SK-N-SH treated with all-trans-retinoic acid at 6 μM for 48 hours (cell line): Measurements from ENCODE around the gene SLC27A5.

Source experiments
- ARNTL ChIP-seq: fragments of 450-650 bp; formaldehyde crosslinking; IDR thresholded peaks from 2 replicates; pipeline ENCODE4 v1.5.0; 2020; ENCODE audit warnings: low read depth, mild to moderate bottlenecking, moderate library complexity, borderline replicate concordance
- CSRNP3 ChIP-seq: fragments of 250-450 bp; sonication (Bioruptor Pico); IDR thresholded peaks from 2 replicates; pipeline ENCODE4 v1.5.1; 2021; ENCODE audit warnings: mild to moderate bottlenecking, moderate library complexity

GRCh38 chr19:58536852-58537798 is 25.3 kb upstream of the SLC27A5 start:
- TF ChIP-seq CSRNP3: no peak
- no peak for TF ChIP-seq ARNTL
